Activated CD8-positive, alpha-beta memory T cell treated with anti-CD3 and anti-CD28 coated beads, Interleukin-2, amount 10 ng/mL, durations not matched to agents 7 days and 5 days (primary cell): Measurements from ENCODE around the gene TPST1. TPM values are rescaled to one million over a fixed set of nuclear protein-coding genes. Genes with fewer than 3 reads are reported as not detected.
"Not testable (repeated sequence)": the region's sequence is repeated elsewhere in the genome, so short reads cannot be mapped to it uniquely, and the experiment has no call there.

ENCODE experiments used
- ATAC-seq: fragments of 150-1000 bp; cut with Tn5 transposase; one replicate; pipeline ENCODE4 v1.10.0; 2021; ENCODE audit warnings: moderate library complexity
- CTCF ChIA-PET: fragments of 350-600 bp; sonication (Branson Sonifier 250); formaldehyde crosslinking; loops from one replicate; lab custom pipeline; 2021; ENCODE audit warnings: antibody characterized with exemption; lab: Charles Lee
- DNase-seq: peaks from one replicate; pipeline ENCODE4 v3.0.0-alpha.2; 2020
- H3K27ac Mint-ChIP-seq: one replicate; pipeline ENCODE4 v1.8.0; 2021; ENCODE audit warnings: mild to moderate bottlenecking, mixed read lengths
- H3K27me3 Mint-ChIP-seq: one replicate; pipeline ENCODE4 v1.8.0; 2021; ENCODE audit warnings: mixed read lengths
- H3K36me3 Mint-ChIP-seq: one replicate; pipeline ENCODE4 v1.8.0; 2021; ENCODE audit warnings: mild to moderate bottlenecking, mixed read lengths
- H3K4me1 Mint-ChIP-seq: one replicate; pipeline ENCODE4 v1.8.0; 2021; ENCODE audit warnings: mixed read lengths
- H3K4me3 Mint-ChIP-seq: one replicate; pipeline ENCODE4 v1.8.0; 2021; ENCODE audit warnings: mild to moderate bottlenecking, moderate library complexity, mixed read lengths
- H3K9me3 Mint-ChIP-seq: one replicate; pipeline ENCODE4 v1.8.0; 2022; ENCODE audit warnings: low read depth, mixed read lengths
- total RNA-seq, 2 experiments: library from RNA; stranded (reverse); gene quantifications; one replicate each; pipeline ENCODE4 v1.2.3, GENCODE V29; 2021

Gene TPST1
- total RNA-seq: 1 to 10 TPM in 1 of 2 experiments, under 1 TPM in 1; 0.85 to 1.1 TPM

DNA sequence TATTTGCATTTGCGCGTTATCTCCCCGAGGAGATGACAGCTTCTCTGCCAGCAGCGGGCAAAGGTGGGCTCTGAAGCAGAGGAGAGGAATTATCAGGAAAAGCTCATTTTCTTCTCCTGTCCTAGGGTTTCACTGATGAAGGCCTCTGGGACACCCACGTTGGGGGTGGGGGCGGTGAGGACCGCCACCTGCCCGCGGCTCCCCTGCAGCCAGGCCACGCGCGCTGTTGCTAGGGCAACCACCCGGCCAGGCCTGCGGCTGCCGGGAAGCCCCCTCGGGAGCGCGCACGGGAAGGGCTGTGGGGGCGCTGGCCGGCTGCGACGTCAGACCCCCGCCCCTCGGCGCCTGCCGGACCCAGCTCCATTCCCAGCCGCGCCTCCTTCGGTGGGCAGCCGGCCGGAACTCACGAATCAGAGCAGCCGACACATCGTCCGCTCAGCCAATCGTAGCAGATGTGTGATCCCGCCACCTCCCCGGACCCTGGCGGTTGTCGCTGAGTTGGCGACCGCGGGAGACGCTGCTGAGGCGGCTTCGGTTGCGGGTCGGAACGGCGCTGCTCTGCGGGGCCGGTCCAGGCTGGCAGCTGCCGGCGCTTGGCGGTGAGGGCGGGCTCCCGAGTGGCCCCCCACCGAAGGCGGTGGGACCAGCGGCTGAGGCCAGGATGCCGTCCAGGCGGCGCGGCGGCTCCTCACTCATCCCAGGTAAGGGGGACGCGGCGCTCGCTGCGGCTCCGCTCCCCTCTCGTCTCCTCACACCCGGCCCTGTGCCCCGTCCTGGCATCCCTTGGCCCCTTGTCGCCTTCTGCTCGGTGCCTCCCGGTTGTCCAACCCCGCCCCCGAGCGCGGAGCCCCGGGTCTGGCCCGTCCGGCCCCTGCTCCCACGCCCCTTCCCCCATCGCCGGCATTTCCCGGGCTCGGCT, at the start of gene TPST1:
TSS of gene TPST1 (plus strand) at position 513 of the 919 bp plus-strand sequence. CDS start 35,092 bp downstream, outside the sequence.
- ATAC-seq: peak; percentile 91
- Mint-ChIP-seq H3K27me3 (peaks cover 56% of the 10 kb centered on the region), H3K4me1 (peaks cover 29% of the 10 kb centered on the region), H3K36me3 (no peaks in the 10 kb centered on the region), H3K9me3 (no peaks in the 10 kb centered on the region), H3K27ac (no peak within 1 kb of the TSS), H3K4me3 (peak within 1 kb of the TSS; percentile 77)
- CTCF ChIA-PET: interaction anchor here (0.6 to 1.1 kb wide), 3 partner anchors 14 to 450 kb away, joined by 3 to 4 read pairs (median 3); no protein-coding TSS in a partner anchor
- DNase-seq: peak; percentile 82

DNA sequence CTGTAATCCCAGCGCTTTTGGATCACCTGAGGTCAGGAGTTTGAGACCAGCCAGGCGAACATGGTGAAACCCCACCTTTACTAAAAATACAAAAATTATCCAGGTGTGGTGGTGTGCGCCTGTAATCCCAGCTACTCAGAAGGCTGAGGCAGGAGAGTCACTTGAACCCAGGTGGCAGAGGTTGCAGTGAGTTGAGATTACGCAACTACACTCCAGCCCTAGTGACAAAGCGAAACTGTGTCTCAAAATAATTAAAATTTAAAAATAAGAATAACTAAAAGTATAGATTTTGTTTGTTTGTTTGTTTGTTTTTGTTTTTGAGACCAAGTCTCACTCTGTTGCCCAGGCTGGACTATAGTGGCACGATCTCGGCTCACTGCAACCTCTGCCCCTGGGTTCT, 49.1 kb upstream of the TPST1 start:
- H3K4me1 Mint-ChIP-seq, DNase-seq, H3K27ac Mint-ChIP-seq, ATAC-seq, H3K4me3 Mint-ChIP-seq, H3K9me3 Mint-ChIP-seq, H3K27me3 Mint-ChIP-seq, CTCF ChIA-PET: not testable (repeated sequence)
- peaks cover 46% of the 10 kb centered on the region for H3K36me3 Mint-ChIP-seq

DNA sequence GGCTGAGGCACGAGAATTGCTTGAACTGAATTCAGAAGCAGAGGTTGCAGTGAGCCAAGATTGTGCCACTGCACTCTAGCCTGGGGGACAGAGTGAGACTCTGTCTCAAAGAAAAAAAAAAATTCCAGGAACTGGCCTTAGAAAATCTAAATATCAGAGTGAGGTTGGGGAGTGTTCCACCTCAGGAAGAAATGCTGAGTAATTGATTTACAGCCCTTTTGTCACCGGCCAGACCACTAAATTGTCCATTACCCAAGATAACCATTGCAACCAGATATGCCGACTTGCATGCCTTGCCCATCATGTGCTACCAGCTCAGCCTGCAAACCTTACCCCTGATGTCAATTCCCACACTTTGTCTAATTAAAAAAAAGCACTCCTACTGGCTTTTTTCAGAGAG, 48.1 kb upstream of the TPST1 start:
- Mint-ChIP-seq H3K4me1 (no peaks in the 10 kb centered on the region), H3K27ac (no peak overlapping the region)
- CTCF ChIA-PET: no interaction called here

DNA sequence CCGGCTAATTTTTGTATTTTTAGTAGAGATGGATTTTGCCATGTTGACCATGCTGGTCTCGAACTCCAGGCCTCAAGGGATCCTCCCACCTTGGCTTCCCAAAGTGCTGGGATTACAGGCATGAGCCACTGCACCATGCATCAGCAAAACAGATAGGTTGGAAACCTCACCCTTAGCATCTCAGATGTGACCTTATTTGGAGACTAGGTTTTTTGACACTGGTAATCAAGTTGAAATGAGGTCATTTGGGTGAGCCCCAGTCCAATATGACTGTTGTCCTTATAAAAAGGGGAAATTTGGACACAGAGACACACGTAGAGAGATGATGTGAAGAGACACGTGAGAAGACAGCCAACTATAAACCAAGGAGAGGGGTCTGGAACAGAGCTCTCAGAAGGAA, 42.5 kb upstream of the TPST1 start:
- no peak for ATAC-seq
- CTCF ChIA-PET: no interaction called here
- no peak overlapping the region for H3K27ac Mint-ChIP-seq

More for the DNA sequence above, 48.1 kb upstream of the TPST1 start:
- H3K36me3 Mint-ChIP-seq: peaks cover 44% of the 10 kb centered on the region
- H3K27me3 Mint-ChIP-seq: no peaks in the 10 kb centered on the region
- no peaks in the 10 kb centered on the region for H3K9me3 Mint-ChIP-seq
- DNase-seq (no peak), ATAC-seq (no peak)
- H3K4me3 Mint-ChIP-seq: no peak overlapping the region

DNA sequence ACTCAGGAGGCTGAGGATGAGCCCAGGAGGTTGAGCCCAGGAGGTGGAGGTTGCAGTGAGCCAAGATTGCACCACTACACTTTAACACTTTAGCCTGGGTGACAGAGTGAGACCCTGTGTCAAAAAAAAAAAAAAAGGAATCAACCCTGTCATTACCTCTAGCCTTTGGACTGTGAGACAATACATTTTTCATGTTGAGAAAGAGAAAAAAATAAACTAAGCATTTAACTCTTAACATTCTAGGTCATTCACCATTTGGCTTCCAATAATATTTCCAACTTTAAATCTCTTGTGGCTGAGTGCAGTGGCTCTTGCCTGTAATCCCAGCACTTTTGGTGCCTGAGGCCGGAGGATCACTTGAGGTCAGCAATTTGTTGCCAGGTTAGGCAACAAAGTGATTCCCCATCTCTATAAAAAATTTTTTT, 41.9 kb upstream of the TPST1 start:
- CTCF ChIA-PET: no interaction called here
- Mint-ChIP-seq H3K36me3 (peaks cover 6% of the 10 kb centered on the region), H3K4me1 (no peaks in the 10 kb centered on the region), H3K27me3 (no peaks in the 10 kb centered on the region), H3K9me3 (no peaks in the 10 kb centered on the region), H3K27ac (no peak overlapping the region), H3K4me3 (no peak overlapping the region)
- ATAC-seq: no peak
- DNase-seq: no peak

More for the DNA sequence above, 42.5 kb upstream of the TPST1 start:
- Mint-ChIP-seq H3K4me3 (no peak overlapping the region), H3K36me3 (peaks cover 10% of the 10 kb centered on the region), H3K4me1 (no peaks in the 10 kb centered on the region), H3K27me3 (no peaks in the 10 kb centered on the region), H3K9me3 (no peaks in the 10 kb centered on the region)
- DNase-seq: no peak

DNA sequence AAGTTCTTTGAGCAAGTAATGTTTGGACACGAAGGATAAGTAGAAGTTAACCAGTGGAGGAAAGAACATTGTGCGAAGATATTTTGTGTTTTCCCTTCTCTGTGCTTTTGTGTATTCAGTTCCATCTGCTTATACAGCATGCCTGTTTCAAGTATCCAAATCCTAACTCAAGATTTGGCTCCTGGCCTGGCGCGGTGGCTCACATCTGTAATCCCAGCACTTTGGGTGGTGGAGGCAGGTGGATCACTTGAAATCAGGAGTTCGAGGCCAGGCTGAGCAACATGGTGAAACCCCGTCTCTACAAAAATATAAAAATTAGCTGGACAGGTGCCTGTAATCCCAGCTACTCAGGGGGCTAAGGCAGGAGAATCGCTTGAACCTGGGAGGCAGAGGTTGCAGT, 40.8 kb upstream of the TPST1 start:
- H3K9me3 Mint-ChIP-seq: no peaks in the 10 kb centered on the region
- no peak for ATAC-seq
- CTCF ChIA-PET: no interaction called here
- peaks cover 2% of the 10 kb centered on the region for H3K36me3 Mint-ChIP-seq
- no peaks in the 10 kb centered on the region for H3K27me3 Mint-ChIP-seq
- H3K27ac Mint-ChIP-seq: no peak overlapping the region
- no peak for DNase-seq
- no peaks in the 10 kb centered on the region for H3K4me1 Mint-ChIP-seq
- no peak overlapping the region for H3K4me3 Mint-ChIP-seq

DNA sequence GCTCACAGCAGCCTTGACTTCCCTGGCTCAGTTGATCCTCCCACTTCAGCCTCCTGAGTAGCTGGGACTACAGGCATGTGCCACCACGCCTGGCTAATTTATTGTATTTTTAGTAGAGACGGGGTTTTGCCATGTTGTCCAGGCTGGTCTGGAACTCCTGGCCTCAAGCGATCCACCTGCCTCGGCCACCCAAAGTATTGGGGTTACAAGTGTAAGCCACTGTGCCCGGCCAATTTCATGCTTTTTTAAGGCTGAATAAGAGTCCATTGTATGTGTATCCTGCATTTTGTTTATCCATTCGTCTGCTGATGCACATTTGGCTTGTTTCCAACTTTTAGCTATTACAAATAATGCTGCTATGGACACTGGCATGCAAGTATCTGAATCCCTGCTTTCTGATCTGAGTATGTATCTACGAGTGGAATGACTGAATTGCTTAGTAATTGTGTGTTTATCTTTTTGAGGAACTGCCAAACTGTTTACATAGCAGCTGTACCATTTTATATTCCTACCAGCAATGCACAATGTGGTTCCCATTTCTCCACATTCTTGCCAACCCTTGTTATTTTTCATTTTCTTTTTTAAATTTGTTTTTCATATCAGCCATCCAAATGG, 37.3 kb upstream of the TPST1 start:
- no peak for ATAC-seq
- DNase-seq: no peak
- no peaks in the 10 kb centered on the region for H3K9me3 Mint-ChIP-seq
- H3K36me3 Mint-ChIP-seq: no peaks in the 10 kb centered on the region
- no peaks in the 10 kb centered on the region for H3K27me3 Mint-ChIP-seq
- H3K4me1 Mint-ChIP-seq: no peaks in the 10 kb centered on the region
- H3K27ac Mint-ChIP-seq: no peak overlapping the region
- H3K4me3 Mint-ChIP-seq: no peak overlapping the region
- CTCF ChIA-PET: no interaction called here

DNA sequence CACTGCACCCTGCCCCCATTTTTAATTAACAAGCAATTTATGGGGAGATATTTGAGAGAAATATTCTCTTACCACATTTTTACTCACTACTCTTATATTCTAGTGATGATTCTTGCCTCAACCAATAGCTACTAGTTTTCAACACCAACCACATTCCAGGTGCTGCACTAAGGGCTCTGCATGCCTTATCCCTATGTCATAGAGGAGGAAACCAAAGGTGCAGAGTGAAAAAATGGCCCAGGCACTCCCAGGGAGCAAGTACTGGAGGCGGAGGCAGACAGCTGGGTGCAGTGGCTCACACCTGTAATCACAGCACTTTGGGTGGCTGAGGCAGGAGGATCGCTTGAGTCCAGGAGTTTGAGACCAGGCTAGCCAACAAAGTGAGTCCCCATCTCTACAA, 35.5 kb upstream of the TPST1 start:
- DNase-seq: no peak
- H3K27me3 Mint-ChIP-seq: no peaks in the 10 kb centered on the region
- CTCF ChIA-PET: no interaction called here
- ATAC-seq: no peak
- H3K27ac Mint-ChIP-seq: no peak overlapping the region
- no peaks in the 10 kb centered on the region for H3K36me3 Mint-ChIP-seq
- H3K9me3 Mint-ChIP-seq: no peaks in the 10 kb centered on the region
- no peaks in the 10 kb centered on the region for H3K4me1 Mint-ChIP-seq
- H3K4me3 Mint-ChIP-seq: no peak overlapping the region

DNA sequence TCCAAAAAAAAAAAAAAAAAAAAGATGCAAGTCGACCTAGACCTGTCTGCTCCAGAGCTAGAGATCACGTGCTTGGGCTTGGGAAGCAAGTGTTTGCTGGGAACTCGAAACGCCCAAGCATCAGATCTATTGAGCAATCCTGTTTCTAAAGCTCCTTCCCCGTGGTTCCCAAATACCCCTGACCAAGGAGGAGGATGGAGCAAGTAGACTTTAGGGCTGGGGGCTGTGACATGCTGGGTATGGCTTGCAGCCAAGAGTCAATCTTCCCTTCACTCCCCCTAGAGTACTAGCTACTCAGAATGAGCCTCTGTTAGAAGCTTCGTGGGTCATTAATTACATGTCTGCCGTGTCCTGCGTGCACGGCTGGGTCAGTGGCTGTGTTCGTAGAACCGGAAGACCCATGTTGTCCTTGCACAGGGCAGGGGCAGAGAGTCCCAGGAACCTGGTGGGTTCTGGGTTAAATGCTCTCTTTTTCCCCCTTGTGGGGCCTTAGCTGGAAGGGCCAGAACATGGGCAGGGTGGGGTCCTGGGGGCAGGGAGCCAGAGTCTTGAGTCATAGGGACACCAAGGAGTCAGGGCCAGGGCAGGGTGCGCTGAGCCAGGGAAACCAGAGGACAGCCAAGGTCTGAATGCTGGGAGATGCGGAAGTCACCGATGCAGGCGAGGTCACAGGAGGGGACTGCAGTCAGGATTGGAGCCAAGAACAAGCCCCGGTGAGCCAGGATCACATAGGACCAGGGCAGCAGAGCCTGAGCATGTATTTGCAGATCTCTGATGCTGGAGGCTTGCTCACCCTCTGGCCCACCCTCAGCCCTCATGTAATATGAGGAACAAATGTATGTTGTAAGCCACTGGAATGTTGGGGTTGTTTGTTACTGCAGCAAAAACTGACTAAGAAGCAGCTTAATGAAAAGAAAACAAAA, 34.6 kb upstream of the TPST1 start:
- Mint-ChIP-seq H3K27ac (no peak overlapping the region), H3K4me3 (no peak overlapping the region), H3K36me3 (no peaks in the 10 kb centered on the region), H3K9me3 (no peaks in the 10 kb centered on the region), H3K27me3 (no peaks in the 10 kb centered on the region), H3K4me1 (no peaks in the 10 kb centered on the region)
- CTCF ChIA-PET: no interaction called here
- ATAC-seq (no peak), DNase-seq (no peak)

DNA sequence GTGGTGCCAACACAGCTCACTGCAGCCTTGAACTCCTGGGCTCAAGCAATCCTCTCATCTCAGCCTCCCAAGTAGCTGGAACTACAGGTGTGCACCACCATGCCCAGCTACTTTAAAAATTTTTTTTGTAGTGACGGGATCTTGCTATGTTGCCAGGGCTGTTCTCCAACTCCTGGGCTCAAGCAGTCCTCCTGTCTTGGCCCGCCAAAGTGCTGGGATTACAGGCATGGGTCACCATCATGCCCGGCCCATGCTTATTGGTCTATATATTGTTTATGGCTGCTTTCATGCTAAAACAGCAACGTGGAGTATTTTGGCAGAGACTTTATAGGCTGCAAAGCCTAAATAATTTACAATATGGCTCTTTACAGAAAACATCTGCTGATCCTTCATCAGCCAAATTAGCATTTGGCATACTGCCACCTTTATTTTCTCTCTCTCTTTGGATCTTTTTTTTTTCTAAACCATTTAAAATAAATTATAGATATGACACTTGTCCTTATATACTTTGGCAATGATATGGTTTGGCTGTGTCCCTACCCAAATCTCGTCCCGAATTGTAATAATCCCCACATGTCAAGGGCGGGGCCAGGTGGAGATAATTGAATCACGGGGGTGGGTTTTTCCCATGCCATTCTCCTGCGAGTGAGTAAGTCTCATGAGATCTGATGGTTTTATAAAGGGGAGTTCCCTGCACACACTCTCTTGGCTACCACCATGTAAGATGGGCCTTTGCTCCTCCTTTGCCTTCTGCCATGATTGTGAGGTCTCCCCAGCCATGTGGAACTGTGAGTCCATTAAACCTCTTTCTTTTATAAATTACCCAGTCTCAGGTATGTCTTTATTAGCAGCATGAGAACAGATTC, 32.4 kb upstream of the TPST1 start:
- CTCF ChIA-PET, H3K4me1 Mint-ChIP-seq, H3K36me3 Mint-ChIP-seq, H3K27me3 Mint-ChIP-seq, H3K9me3 Mint-ChIP-seq, H3K4me3 Mint-ChIP-seq, DNase-seq, ATAC-seq, H3K27ac Mint-ChIP-seq: not testable (repeated sequence)

DNA sequence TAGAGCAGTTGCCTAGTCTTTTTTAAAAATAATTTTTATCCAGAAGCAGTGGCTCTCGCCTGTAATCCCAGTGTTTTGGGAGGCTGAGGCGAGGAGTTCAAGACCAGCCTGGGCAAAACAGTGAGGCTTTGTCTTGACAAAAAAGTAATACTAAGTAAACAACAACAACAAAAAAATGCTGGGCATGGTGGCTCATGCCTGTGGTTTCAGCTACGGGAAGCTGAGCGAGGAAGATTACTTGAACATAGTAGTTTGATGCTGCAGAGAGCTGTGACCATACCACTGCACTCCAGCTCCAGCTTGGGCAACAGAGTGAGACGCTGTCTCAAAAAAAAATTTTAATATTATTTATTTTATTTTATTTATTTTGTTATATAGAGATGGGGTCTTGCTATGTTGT, 31.3 kb upstream of the TPST1 start:
- Mint-ChIP-seq H3K9me3 (no peaks in the 10 kb centered on the region), H3K4me3 (no peak overlapping the region), H3K27ac (no peak overlapping the region), H3K4me1 (no peaks in the 10 kb centered on the region), H3K27me3 (no peaks in the 10 kb centered on the region), H3K36me3 (no peaks in the 10 kb centered on the region)
- CTCF ChIA-PET: no interaction called here
- ATAC-seq (no peak), DNase-seq (no peak)

DNA sequence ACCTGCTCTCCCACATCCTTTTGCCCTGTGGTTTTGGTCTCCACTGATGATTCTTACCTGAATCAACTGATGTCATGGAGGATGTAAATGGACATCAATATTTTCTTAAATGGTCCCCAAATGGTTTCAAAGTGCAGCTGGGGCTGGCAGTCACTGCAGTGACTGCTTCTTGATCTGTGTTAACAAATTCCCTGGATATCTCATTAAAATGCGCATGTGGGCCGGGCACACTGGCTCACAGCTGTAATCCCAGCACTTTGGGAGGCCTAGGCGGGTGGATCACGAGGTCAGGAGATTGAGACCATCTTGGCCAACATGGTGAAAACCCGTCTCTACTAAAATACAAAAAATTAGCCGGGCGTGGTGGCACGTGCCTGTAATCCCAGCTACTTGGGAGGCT, 30.1 kb upstream of the TPST1 start:
- H3K27ac Mint-ChIP-seq, DNase-seq, H3K4me1 Mint-ChIP-seq, CTCF ChIA-PET, H3K9me3 Mint-ChIP-seq, H3K27me3 Mint-ChIP-seq, ATAC-seq, H3K36me3 Mint-ChIP-seq, H3K4me3 Mint-ChIP-seq: not testable (repeated sequence)
